HAP-1 (cell line): Measurements from ENCODE around the gene TMEM201.

ENCODE experiments used
- DNase-seq, 2 experiments: peaks; one replicate each; pipeline ENCODE4 v3.0.0-alpha.2; 2016 to 2020; ENCODE audit warnings: low spot score in 2 of 2
- H3K27me3 ChIP-seq: fragments of 250-450 bp; sonication (Bioruptor Pico); 2 replicates; pipeline ENCODE4 v1.5.1; 2020; ENCODE audit warnings: low read depth, mild to moderate bottlenecking, moderate library complexity
- H3K36me3 ChIP-seq: fragments of 250-450 bp; sonication (Bioruptor Pico); replicated peaks from 2 replicates; pipeline ENCODE4 v1.5.1; 2020; ENCODE audit warnings: mild to moderate bottlenecking
- H3K4me1 ChIP-seq: fragments of 250-450 bp; sonication (Bioruptor Pico); 2 replicates; pipeline ENCODE4 v1.5.1; 2020; ENCODE audit warnings: mild to moderate bottlenecking
- H3K4me3 ChIP-seq: fragments of 250-450 bp; sonication (Bioruptor Pico); 2 replicates; pipeline ENCODE4 v1.5.1; 2020; ENCODE audit warnings: mild to moderate bottlenecking, moderate library complexity
- H3K9me3 ChIP-seq: fragments of 250-450 bp; sonication (Bioruptor Pico); 2 replicates; pipeline ENCODE4 v1.5.1; 2020; ENCODE audit warnings: mild to moderate bottlenecking, moderate library complexity
- in situ Hi-C: fragments of 300-500 bp; cut with MboI; formaldehyde crosslinking; loops from 3 replicates; pipeline ENCODE4 v1.14.3; 2020; ENCODE audit warnings: low sequenced_read_pairs, inconsistent platforms, mixed read lengths

TMEM201 gene

GRCh38 chr1:9599741-9600140, 11.0 kb downstream of the TMEM201 start:
- Histone ChIP-seq H3K4me1 (no peaks in the 10 kb centered on the region), H3K4me3 (no peak overlapping the region), H3K36me3 (peaks cover 82% of the 10 kb centered on the region), H3K9me3 (no peaks in the 10 kb centered on the region), H3K27me3 (no peaks in the 10 kb centered on the region)
- in situ Hi-C loops = no loop called here
- DNase-seq = no peak

DNA sequence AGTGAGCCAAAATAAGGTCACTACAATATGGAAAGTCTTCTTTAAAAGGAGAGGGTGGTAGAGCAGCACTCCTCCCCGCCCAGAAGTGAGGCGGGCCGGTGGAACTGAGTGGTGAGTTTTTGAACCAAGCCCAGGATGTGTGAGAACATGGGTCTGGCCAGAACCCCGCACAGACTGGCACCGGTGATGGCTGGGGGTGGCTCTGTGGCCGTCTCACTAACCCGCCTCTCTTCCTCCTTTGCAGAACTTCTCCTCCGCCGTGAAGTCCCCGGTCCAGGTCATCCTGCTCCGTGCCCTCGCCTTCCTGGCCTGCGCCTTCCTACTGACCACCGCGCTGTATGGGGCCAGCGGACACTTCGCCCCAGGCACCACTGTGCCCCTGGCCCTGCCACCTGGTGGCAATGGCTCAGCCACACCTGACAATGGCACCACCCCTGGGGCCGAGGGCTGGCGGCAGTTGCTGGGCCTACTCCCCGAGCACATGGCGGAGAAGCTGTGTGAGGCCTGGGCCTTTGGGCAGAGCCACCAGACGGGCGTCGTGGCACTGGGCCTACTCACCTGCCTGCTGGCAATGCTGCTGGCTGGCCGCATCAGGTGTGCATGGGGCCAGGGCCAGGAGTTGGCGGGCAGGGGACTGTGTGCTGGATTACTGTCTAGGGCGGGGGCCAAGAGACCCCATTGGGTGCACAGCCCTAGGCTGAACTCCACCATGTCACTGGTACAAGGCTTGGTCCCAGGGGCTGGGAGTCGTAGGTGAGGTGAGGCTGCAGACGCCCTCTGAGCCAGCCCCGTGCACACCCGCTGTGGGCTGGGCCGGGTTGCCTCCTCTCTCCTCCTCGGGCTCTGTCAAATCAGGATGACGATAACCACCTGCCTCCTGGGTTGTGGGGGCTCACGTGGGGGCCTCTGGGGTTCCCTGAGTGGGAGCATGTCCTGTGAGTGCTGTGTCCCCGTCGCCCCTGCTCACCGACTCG, 12.4 kb downstream of the TMEM201 start:
- no peak for DNase-seq
- Histone ChIP-seq H3K36me3 (peaks cover 82% of the 10 kb centered on the region), H3K27me3 (no peaks in the 10 kb centered on the region), H3K9me3 (no peaks in the 10 kb centered on the region), H3K4me3 (no peak overlapping the region), H3K4me1 (no peaks in the 10 kb centered on the region)
- in situ Hi-C loops = no loop called here

- Histone ChIP-seq H3K4me3 (no peak overlapping the region), H3K4me1 (no peaks in the 10 kb centered on the region), H3K9me3 (no peaks in the 10 kb centered on the region), H3K27me3 (no peaks in the 10 kb centered on the region), H3K36me3 (peaks cover 74% of the 10 kb centered on the region)
- in situ Hi-C loops = no loop called here
- DNase-seq = no peak
Observed at GRCh38 chr1:9601942-9602793, 13.5 kb downstream of the TMEM201 start.

GRCh38 chr1:9602794-9603167, 14.1 kb downstream of the TMEM201 start:
- Histone ChIP-seq H3K9me3 (no peaks in the 10 kb centered on the region), H3K27me3 (no peaks in the 10 kb centered on the region), H3K4me1 (no peaks in the 10 kb centered on the region), H3K36me3 (peaks cover 71% of the 10 kb centered on the region), H3K4me3 (no peak overlapping the region)
- DNase-seq = no peak
- in situ Hi-C loops = no loop called here

- no peaks in the 10 kb centered on the region for H3K9me3 ChIP-seq
- H3K36me3 ChIP-seq = peaks cover 71% of the 10 kb centered on the region
- no peaks in the 10 kb centered on the region for H3K27me3 ChIP-seq
- no peak for DNase-seq
- no peaks in the 10 kb centered on the region for H3K4me1 ChIP-seq
- no peak overlapping the region for H3K4me3 ChIP-seq
- in situ Hi-C loops = no loop called here
Observed at GRCh38 chr1:9603307-9603706, 14.6 kb downstream of the TMEM201 start.

DNA sequence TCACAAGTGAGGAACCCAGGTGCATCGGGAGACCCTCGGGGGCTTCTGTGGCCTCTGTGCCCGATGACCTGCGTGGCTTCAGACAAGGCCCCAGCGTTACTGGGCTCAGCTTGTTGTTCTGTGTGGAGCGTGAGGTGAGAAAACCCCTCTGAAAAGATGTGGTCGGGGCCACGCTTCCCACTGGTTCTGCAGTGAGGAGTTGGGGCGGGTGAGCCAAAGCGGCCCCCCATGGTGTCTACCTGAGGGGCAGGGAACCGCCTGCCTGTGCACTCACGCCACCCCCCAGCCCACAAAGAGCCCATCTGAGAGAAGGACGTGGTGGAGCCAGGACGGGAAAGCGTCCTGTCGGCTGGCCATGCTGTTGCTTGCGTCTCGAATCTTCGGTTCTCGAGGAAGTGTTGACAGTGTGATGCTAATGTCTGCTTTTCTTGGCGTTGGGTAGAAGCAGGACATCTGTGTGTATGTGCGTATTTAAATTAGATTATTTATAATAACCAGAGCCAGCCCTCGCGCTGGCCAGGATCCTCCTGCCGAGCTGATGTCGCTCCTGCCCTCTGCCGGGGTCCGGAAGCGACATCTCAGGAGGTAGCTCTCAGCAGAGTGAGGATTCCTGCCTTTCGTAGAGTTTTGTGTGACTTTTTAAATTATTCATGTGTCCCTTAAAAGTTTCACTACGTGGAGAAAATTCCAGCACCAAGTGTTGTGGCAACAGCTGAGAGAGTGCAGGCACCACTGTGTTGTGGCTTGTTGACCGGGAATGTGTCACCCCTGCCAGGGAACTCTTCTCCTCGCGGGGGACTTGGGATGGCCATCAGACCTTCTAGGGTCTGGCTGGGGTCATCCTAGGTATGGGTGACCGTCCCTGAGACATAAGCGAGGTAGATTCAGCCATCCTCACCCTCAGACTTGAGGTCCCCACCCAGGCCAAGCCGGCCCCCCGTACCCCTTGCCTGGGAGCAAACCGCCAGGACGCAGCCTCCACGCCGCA, 15.3 kb downstream of the TMEM201 start:
- Histone ChIP-seq H3K4me3 (no peak overlapping the region), H3K36me3 (peaks cover 65% of the 10 kb centered on the region), H3K9me3 (no peaks in the 10 kb centered on the region), H3K4me1 (no peaks in the 10 kb centered on the region), H3K27me3 (no peaks in the 10 kb centered on the region)
- in situ Hi-C loops = no loop called here
- no peak for DNase-seq

DNA sequence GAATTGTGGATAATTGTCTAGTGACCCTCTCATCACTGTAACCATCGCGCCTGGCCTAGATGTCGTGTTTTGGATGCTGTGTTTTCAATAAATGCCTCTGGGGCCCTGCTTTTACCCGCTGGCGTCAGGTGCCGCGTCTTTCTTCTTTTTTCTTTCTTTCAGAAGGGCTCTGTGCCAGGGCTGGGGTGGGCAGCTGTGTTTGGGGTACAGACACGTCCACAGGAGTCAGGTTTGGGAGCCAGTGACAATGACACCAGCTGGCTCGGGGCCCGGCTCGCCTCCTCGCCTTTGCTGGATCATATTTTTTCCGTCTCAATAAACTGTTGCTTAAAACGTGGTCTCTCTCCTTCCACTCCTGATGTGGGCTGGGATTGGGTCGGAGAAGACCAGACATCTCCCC, 16.1 kb downstream of the TMEM201 start:
- Histone ChIP-seq H3K4me1 (no peaks in the 10 kb centered on the region), H3K4me3 (no peak overlapping the region), H3K9me3 (no peaks in the 10 kb centered on the region), H3K27me3 (no peaks in the 10 kb centered on the region), H3K36me3 (peaks cover 64% of the 10 kb centered on the region)
- in situ Hi-C loops = no loop called here
- no peak for DNase-seq

DNA sequence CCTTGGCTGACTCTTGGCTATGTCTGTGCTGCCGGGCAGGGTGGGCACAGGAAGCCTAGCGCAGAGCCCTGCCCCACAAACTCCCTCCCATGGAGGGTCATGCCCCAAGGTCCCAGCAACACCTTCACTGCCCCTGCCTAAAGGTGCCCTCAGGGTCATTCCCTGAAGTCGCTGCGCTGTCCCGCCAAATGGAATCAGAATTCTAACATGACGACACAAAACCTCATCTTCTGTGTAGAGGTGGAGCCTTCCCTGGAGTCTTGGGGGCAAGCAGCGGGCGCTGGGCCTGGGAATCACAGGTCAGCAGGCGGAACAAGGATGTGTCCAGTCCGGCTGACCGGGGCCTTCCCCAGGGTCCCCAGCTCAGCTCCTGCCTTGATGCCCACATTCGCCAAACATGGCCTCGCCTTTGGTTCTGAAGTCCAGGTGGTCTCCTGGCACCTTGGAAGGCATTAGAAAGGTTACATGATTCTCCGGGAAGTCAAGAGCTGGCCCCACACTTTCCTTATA, 17.3 kb downstream of the TMEM201 start:
- Histone ChIP-seq H3K36me3 (peaks cover 54% of the 10 kb centered on the region), H3K9me3 (no peaks in the 10 kb centered on the region), H3K27me3 (no peaks in the 10 kb centered on the region), H3K4me1 (no peaks in the 10 kb centered on the region), H3K4me3 (no peak overlapping the region)
- no peak for DNase-seq
- in situ Hi-C loops = no loop called here

DNA sequence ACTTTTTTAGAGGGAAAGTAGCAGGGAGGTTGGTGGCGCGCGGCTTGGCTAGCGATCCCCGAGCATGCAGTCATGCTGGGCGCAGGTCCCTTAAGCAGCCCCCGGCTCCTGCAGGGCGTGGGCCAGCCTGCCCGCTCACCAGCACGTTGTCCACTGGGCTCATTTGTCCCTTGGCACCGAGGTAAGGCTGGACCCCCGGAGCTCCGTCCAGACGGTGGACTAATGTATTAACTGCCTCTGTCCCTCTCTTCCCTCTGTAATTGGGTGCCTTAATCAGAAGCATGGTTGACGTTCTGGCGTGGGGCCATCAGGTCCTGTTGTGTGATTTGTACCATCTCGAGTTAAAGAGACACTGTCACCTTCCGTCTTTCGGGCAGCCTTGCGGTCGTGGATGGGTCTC, 17.7 kb downstream of the TMEM201 start:
- DNase-seq = no peak
- Histone ChIP-seq H3K9me3 (no peaks in the 10 kb centered on the region), H3K27me3 (no peaks in the 10 kb centered on the region), H3K4me3 (no peak overlapping the region), H3K4me1 (no peaks in the 10 kb centered on the region), H3K36me3 (peaks cover 51% of the 10 kb centered on the region)
- in situ Hi-C loops = no loop called here

GRCh38 chr1:9606948-9607347, 18.2 kb downstream of the TMEM201 start:
- peaks cover 51% of the 10 kb centered on the region for H3K36me3 ChIP-seq
- H3K4me3 ChIP-seq = no peak overlapping the region
- in situ Hi-C loops = no loop called here

DNA sequence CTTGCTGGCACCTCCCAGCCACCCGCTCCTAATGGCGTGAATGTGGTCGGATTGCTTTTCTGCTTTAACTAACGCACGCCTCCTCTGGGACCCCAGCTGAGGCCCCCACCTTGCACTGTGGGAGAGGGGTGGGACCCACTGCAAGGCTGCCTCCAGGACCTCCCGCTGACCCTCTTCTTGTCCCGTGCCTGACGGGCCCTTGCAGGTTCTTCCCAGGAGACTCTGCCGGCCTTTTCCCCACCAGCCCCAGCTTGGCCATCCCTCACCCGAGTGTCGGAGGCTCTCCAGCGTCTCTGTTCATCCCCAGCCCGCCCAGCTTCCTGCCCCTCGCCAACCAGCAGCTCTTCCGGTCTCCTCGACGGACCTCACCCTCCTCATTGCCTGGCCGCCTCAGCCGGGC, 18.6 kb downstream of the TMEM201 start:
- DNase-seq = no peak
- H3K4me1 ChIP-seq = no peaks in the 10 kb centered on the region
- in situ Hi-C loops = no loop called here

More at GRCh38 chr1:9606948-9607347, 18.2 kb downstream of the TMEM201 start:
- H3K9me3 ChIP-seq = no peaks in the 10 kb centered on the region
- no peaks in the 10 kb centered on the region for H3K27me3 ChIP-seq
- DNase-seq = no peak
- no peaks in the 10 kb centered on the region for H3K4me1 ChIP-seq

GRCh38 chr1:9609998-9610397, 21.3 kb downstream of the TMEM201 start:
- Histone ChIP-seq H3K9me3 (no peaks in the 10 kb centered on the region), H3K4me1 (no peaks in the 10 kb centered on the region), H3K4me3 (no peak overlapping the region), H3K27me3 (no peaks in the 10 kb centered on the region), H3K36me3 (peaks cover 36% of the 10 kb centered on the region)
- in situ Hi-C loops = no loop called here
- no peak for DNase-seq

More for the DNA sequence above, 18.6 kb downstream of the TMEM201 start:
- Histone ChIP-seq H3K4me3 (no peak overlapping the region), H3K36me3 (peaks cover 52% of the 10 kb centered on the region), H3K27me3 (no peaks in the 10 kb centered on the region), H3K9me3 (no peaks in the 10 kb centered on the region)

- no peak for DNase-seq
- H3K36me3 ChIP-seq = peaks cover 36% of the 10 kb centered on the region
- in situ Hi-C loops = no loop called here
- H3K4me1 ChIP-seq = no peaks in the 10 kb centered on the region
- no peaks in the 10 kb centered on the region for H3K9me3 ChIP-seq
- no peaks in the 10 kb centered on the region for H3K27me3 ChIP-seq
- no peak overlapping the region for H3K4me3 ChIP-seq
Observed at GRCh38 chr1:9610548-9610947, 21.8 kb downstream of the TMEM201 start.
